D721Med (cell line): ENCODE data around the gene INTS6.

Source experiments
- DNase-seq: peaks from one replicate; pipeline ENCODE4 v3.0.0; 2011; ENCODE audit warnings: low spot score; ENCODE audit not compliant: insufficient read length
- FAIRE-seq: peaks from 2 replicates; lab custom pipeline; 2011; peaks lifted over from hg19 to GRCh38; lab: Jason Lieb, UNC
- TF ChIP-seq, protein P1 (sequence below): IDR thresholded peaks from 2 replicates; pipeline ENCODE4 v1.5.1; 2012; ENCODE audit warnings: mild to moderate bottlenecking, control low read depth; ENCODE audit not compliant: insufficient read depth; ENCODE audit errors: missing control alignments

Gene INTS6

GRCh38 chr13:51475727-51476501 is 23.1 kb upstream of the INTS6 start:
- no peak for DNase-seq
- no peak for FAIRE-seq
- TF ChIP-seq, protein P1, sequence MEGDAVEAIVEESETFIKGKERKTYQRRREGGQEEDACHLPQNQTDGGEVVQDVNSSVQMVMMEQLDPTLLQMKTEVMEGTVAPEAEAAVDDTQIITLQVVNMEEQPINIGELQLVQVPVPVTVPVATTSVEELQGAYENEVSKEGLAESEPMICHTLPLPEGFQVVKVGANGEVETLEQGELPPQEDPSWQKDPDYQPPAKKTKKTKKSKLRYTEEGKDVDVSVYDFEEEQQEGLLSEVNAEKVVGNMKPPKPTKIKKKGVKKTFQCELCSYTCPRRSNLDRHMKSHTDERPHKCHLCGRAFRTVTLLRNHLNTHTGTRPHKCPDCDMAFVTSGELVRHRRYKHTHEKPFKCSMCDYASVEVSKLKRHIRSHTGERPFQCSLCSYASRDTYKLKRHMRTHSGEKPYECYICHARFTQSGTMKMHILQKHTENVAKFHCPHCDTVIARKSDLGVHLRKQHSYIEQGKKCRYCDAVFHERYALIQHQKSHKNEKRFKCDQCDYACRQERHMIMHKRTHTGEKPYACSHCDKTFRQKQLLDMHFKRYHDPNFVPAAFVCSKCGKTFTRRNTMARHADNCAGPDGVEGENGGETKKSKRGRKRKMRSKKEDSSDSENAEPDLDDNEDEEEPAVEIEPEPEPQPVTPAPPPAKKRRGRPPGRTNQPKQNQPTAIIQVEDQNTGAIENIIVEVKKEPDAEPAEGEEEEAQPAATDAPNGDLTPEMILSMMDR = no peak

GRCh38 chr13:51469790-51470189 is 17.0 kb upstream of the INTS6 start:
- TF ChIP-seq, protein P1 = no peak
- FAIRE-seq (no peak), DNase-seq (no peak)

GRCh38 chr13:51467730-51468129 is 14.9 kb upstream of the INTS6 start:
- TF ChIP-seq, protein P1 = no peak
- no peak for DNase-seq
- FAIRE-seq = no peak

DNA sequence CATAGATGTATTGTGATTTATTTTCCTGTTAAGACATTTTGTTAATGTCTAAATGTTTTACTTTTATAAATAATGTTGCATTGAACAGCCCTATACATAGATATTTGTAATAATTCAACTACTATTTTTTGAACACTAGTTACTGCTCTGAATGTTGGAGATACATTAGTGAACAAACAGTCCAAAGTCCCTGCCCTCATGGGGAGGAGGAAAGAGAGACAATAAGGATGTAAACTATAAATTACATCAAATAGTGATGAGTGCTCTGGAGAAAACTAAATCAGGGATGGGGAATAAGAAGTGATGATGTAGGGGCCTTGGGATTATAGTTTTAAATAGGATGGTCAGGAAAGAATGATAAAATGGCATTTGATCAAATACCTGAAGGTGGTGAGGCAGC is 12.3 kb upstream of the INTS6 start:
- FAIRE-seq = no peak
- TF ChIP-seq, protein P1 = no peak

DNA sequence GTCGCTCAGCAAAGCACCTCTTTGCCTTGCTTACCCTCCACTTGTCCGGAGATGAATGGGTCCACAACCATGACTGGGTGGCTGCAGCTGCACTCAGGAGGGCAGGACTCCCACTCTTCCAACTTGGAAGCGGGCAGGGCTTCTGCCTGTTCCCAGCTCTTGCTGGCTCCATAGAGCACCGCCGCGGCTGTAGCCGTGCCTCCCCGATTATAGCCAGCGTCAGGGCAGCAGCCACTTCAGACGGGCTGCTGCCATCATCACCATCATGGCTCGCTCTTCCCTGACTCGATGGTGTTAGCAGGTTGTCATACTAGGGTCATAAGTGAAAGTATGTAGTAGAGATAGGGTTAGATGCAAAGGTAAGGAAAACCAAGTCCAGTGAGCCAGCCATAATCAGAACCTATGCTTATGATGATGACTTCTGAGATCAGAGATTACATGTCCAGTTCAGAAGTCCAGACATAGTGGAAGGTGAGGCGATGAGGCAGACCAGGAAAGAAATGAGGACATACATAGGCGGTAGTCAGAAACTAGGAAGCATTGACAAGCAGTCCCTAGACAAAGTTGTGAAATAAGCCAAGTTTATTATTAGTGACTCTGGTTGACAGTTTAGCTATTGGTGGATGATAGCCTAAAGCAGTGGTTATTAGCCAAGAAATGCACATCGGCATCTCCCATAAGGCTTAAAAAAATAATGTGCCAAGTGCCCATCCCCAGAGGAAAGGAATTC is 4.4 kb upstream of the INTS6 start:
- TF ChIP-seq, protein P1 = no peak
- FAIRE-seq (no peak), DNase-seq (no peak)

More for the DNA sequence above, 12.3 kb upstream of the INTS6 start:
- no peak for DNase-seq

- DNase-seq (no peak), FAIRE-seq (no peak)
- TF ChIP-seq, protein P1 = no peak
These were observed 3.7 kb upstream of the INTS6 start for GRCh38 chr13:51456510-51456909.

GRCh38 chr13:51455532-51455931 is 2.7 kb upstream of the INTS6 start:
- TF ChIP-seq, protein P1 = no peak
- FAIRE-seq (no peak), DNase-seq (no peak)
